Activated T-cell treated with anti-CD3 and anti-CD28 coated beads for 4 hours (primary cell): ENCODE data around the gene SLIT1.

ENCODE experiments used
- DNase-seq: peaks from one replicate; pipeline ENCODE4 v3.0.0-alpha.2; 2020

Gene SLIT1

GRCh38 chr10:97135464-97135863, 50.3 kb downstream of the SLIT1 start:
- no peak for DNase-seq

- no peak for DNase-seq
Measured at GRCh38 chr10:97134983-97135382, 50.8 kb downstream of the SLIT1 start.

GRCh38 chr10:97134110-97134509, 51.6 kb downstream of the SLIT1 start:
- DNase-seq = no peak

GRCh38 chr10:97132273-97132672, 53.5 kb downstream of the SLIT1 start:
- DNase-seq = no peak

GRCh38 chr10:97131666-97132065, 54.1 kb downstream of the SLIT1 start:
- no peak for DNase-seq

- no peak for DNase-seq
Measured at GRCh38 chr10:97131181-97131628, 54.6 kb downstream of the SLIT1 start.

- DNase-seq = no peak
Measured at GRCh38 chr10:97129666-97130065, 56.1 kb downstream of the SLIT1 start.

- DNase-seq = no peak
Measured at GRCh38 chr10:97128516-97129154, 57.1 kb downstream of the SLIT1 start.

- no peak for DNase-seq
Measured at GRCh38 chr10:97128039-97128492, 57.7 kb downstream of the SLIT1 start.

- no peak for DNase-seq
Measured at GRCh38 chr10:97127509-97127908, 58.2 kb downstream of the SLIT1 start.

GRCh38 chr10:97124211-97124610, 61.5 kb downstream of the SLIT1 start:
- no peak for DNase-seq

- no peak for DNase-seq
Measured at GRCh38 chr10:97123765-97124164, 62.0 kb downstream of the SLIT1 start.

- no peak for DNase-seq
Measured at GRCh38 chr10:97121041-97121440, 64.7 kb downstream of the SLIT1 start.

- DNase-seq = no peak
Measured at GRCh38 chr10:97120370-97120769, 65.4 kb downstream of the SLIT1 start.

GRCh38 chr10:97119058-97119745, 66.6 kb downstream of the SLIT1 start:
- DNase-seq = no peak

GRCh38 chr10:97117372-97117771, 68.4 kb downstream of the SLIT1 start:
- DNase-seq = no peak

GRCh38 chr10:97116462-97117162, 69.1 kb downstream of the SLIT1 start:
- no peak for DNase-seq

GRCh38 chr10:97115846-97116245, 69.9 kb downstream of the SLIT1 start:
- no peak for DNase-seq

GRCh38 chr10:97111615-97112014, 74.1 kb downstream of the SLIT1 start:
- DNase-seq = no peak

- DNase-seq = no peak
Measured at GRCh38 chr10:97109547-97109946, 76.2 kb downstream of the SLIT1 start.

GRCh38 chr10:97107551-97107950, 78.2 kb downstream of the SLIT1 start:
- DNase-seq = no peak

- DNase-seq = no peak
Measured at GRCh38 chr10:97106207-97106606, 79.6 kb downstream of the SLIT1 start.

- DNase-seq = no peak
Measured at GRCh38 chr10:97105303-97105702, 80.5 kb downstream of the SLIT1 start.
